ENCODE measurements around the gene ZNF787. TPM values are rescaled to one million over a fixed set of nuclear protein-coding genes. Genes with fewer than 3 reads are reported as not detected.

Gene ZNF787
- total RNA-seq, 1 donor = 27.5 TPM

DNA sequence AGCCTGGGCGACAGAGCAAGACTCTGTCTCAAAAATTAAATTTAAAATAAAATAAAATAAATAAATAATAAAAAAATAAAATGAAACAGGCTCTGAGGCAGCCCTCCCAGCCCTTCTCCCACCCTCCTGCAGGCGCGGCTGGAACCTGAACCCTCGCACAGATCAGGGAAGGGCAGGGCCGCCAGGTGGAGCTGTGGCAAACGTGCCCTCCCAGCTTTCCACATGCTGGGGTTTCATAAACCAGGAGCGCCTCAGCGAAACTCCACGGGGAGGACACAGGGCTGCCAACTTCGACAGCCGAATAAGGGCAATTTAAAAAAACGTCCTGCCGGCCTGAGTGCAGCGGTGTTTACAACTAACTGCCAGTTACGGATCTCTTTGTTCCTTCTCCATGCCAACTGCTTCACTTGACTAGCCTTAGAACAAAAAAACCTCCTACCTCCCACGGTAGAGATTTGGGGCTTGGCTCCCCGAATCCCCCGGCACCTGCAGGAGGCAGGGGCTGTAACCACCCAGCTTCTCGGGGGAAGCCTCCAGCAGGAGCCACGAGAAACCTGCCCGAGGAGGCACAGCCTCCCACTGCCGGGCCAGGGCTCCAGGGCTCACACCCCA is 15.9 kb downstream of the ZNF787 start:
- TF ChIP-seq, protein P1, sequence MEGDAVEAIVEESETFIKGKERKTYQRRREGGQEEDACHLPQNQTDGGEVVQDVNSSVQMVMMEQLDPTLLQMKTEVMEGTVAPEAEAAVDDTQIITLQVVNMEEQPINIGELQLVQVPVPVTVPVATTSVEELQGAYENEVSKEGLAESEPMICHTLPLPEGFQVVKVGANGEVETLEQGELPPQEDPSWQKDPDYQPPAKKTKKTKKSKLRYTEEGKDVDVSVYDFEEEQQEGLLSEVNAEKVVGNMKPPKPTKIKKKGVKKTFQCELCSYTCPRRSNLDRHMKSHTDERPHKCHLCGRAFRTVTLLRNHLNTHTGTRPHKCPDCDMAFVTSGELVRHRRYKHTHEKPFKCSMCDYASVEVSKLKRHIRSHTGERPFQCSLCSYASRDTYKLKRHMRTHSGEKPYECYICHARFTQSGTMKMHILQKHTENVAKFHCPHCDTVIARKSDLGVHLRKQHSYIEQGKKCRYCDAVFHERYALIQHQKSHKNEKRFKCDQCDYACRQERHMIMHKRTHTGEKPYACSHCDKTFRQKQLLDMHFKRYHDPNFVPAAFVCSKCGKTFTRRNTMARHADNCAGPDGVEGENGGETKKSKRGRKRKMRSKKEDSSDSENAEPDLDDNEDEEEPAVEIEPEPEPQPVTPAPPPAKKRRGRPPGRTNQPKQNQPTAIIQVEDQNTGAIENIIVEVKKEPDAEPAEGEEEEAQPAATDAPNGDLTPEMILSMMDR (IDR thresholded peaks at IDR 0.05; ENCODE audit: extremely low read depth, low read depth, low read length) = peak; percentile 56
- no peak overlapping the region for H3K4me3 ChIP-seq (ENCODE audit: insufficient read depth, low read length)
- H3K4me2 ChIP-seq (ENCODE audit: insufficient read depth, low read length) = peak overlapping the region; percentile 5
- H3K4me1 ChIP-seq (ENCODE audit: insufficient read depth, low read length) = peaks cover 12% of the 10 kb centered on the region
- H3K79me2 ChIP-seq (ENCODE audit: insufficient read depth, low read length) = peaks cover 92% of the 10 kb centered on the region
- peaks cover 62% of the 10 kb centered on the region for H4K20me1 ChIP-seq (ENCODE audit: insufficient read depth, low read length)
- no peaks in the 10 kb centered on the region for H3K9me3 ChIP-seq (ENCODE audit: low read depth, low read length)
- no peak overlapping the region for H3K27ac ChIP-seq (ENCODE audit: low read depth, low read length)
- peaks cover 11% of the 10 kb centered on the region for H3K36me3 ChIP-seq (ENCODE audit: insufficient read depth, low read length)
- H3K27me3 ChIP-seq (ENCODE audit: insufficient read depth, low read length) = no peaks in the 10 kb centered on the region
- H2AFZ ChIP-seq (ENCODE audit: low read length) = no peak overlapping the region
- peak; percentile 98 for DNase-seq (ENCODE audit: insufficient read length, low spot score, missing footprints)

DNA sequence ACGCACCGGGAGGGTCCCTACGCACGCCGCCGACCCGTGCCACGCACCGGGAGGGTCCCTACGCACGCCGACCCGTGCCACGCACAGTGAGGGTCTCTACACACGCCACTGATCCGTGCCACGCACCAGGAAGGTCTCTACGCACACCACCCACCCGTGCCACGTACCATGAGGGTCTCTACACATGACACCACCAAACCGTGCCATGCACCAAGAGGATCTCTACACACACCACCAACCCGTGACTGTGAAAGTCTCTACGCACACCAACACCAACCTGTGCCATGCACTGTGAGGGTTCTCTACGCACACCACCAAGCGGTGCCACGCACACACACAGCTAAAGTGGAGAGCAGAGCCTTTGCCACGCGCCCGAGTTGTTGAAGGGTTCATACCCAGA is 16.7 kb downstream of the ZNF787 start:
- TF ChIP-seq, protein P1 (IDR thresholded peaks at IDR 0.05; ENCODE audit: extremely low read depth, low read depth, low read length) = no peak
- Histone ChIP-seq H3K79me2 (ENCODE audit: insufficient read depth, low read length) (peaks cover 92% of the 10 kb centered on the region), H3K4me1 (ENCODE audit: insufficient read depth, low read length) (peaks cover 12% of the 10 kb centered on the region), H3K4me2 (ENCODE audit: insufficient read depth, low read length) (no peak overlapping the region), H3K27ac (ENCODE audit: low read depth, low read length) (no peak overlapping the region), H3K27me3 (ENCODE audit: insufficient read depth, low read length) (no peaks in the 10 kb centered on the region), H3K36me3 (ENCODE audit: insufficient read depth, low read length) (peaks cover 11% of the 10 kb centered on the region), H3K9me3 (ENCODE audit: low read depth, low read length) (no peaks in the 10 kb centered on the region), H2AFZ (ENCODE audit: low read length) (no peak overlapping the region), H4K20me1 (ENCODE audit: insufficient read depth, low read length) (peaks cover 61% of the 10 kb centered on the region), H3K4me3 (ENCODE audit: insufficient read depth, low read length) (no peak overlapping the region)
- DNase-seq (ENCODE audit: insufficient read length, low spot score, missing footprints) = peak; percentile 67

DNA sequence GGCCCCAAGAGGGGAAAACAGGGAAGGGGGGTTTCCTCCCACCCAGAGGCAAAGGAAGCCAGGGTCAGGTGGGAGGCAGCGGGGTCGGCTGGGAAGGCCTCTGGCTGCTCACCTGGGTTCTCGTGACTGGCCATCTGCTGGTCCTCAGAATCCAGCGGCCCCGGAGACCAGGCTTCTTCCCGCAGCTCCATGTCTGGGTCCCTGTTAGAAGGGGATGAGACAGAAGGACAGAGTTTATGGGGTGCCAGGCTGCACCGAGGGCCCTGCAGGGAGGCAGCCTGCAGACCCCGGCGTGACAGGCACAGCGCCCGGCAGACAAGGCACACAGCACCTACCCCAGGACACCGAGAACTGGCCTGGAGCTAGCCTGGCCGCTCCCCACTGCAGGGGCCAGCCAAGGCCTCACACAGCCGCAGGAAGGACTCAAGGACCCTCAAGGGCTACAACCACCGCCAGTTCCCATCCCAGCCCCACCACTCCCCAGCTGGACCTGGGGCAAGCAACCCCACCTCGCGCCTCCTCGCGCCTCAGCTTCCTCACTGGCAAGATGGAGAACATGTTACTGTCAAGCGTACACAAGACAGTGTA is 18.0 kb downstream of the ZNF787 start:
- TF ChIP-seq, protein P1 (IDR thresholded peaks at IDR 0.05; ENCODE audit: extremely low read depth, low read depth, low read length) = no peak
- no peaks in the 10 kb centered on the region for H3K9me3 ChIP-seq (ENCODE audit: low read depth, low read length)
- peak; percentile 87 for DNase-seq (ENCODE audit: insufficient read length, low spot score, missing footprints)
- H3K79me2 ChIP-seq (ENCODE audit: insufficient read depth, low read length) = peaks cover 87% of the 10 kb centered on the region
- H3K4me3 ChIP-seq (ENCODE audit: insufficient read depth, low read length) = no peak overlapping the region
- H3K4me2 ChIP-seq (ENCODE audit: insufficient read depth, low read length) = no peak overlapping the region
- no peaks in the 10 kb centered on the region for H3K27me3 ChIP-seq (ENCODE audit: insufficient read depth, low read length)
- peaks cover 11% of the 10 kb centered on the region for H3K36me3 ChIP-seq (ENCODE audit: insufficient read depth, low read length)
- no peak overlapping the region for H3K27ac ChIP-seq (ENCODE audit: low read depth, low read length)
- H2AFZ ChIP-seq (ENCODE audit: low read length) = no peak overlapping the region
- H3K4me1 ChIP-seq (ENCODE audit: insufficient read depth, low read length) = no peaks in the 10 kb centered on the region
- H4K20me1 ChIP-seq (ENCODE audit: insufficient read depth, low read length) = peaks cover 49% of the 10 kb centered on the region

- DNase-seq (ENCODE audit: insufficient read length, low spot score, missing footprints) = peak; percentile 78
- TF ChIP-seq, protein P1 (IDR thresholded peaks at IDR 0.05; ENCODE audit: extremely low read depth, low read depth, low read length) = no peak
- no peaks in the 10 kb centered on the region for H3K4me1 ChIP-seq (ENCODE audit: insufficient read depth, low read length)
- peaks cover 86% of the 10 kb centered on the region for H3K79me2 ChIP-seq (ENCODE audit: insufficient read depth, low read length)
- H3K27ac ChIP-seq (ENCODE audit: low read depth, low read length) = no peak overlapping the region
- no peak overlapping the region for H2AFZ ChIP-seq (ENCODE audit: low read length)
- H3K9me3 ChIP-seq (ENCODE audit: low read depth, low read length) = no peaks in the 10 kb centered on the region
- H3K4me2 ChIP-seq (ENCODE audit: insufficient read depth, low read length) = no peak overlapping the region
- H4K20me1 ChIP-seq (ENCODE audit: insufficient read depth, low read length) = peaks cover 44% of the 10 kb centered on the region
- H3K4me3 ChIP-seq (ENCODE audit: insufficient read depth, low read length) = no peak overlapping the region
- no peaks in the 10 kb centered on the region for H3K27me3 ChIP-seq (ENCODE audit: insufficient read depth, low read length)
- H3K36me3 ChIP-seq (ENCODE audit: insufficient read depth, low read length) = peaks cover 15% of the 10 kb centered on the region
Measured at GRCh38 chr19:56101746-56102535, 19.2 kb downstream of the ZNF787 start.

Measured in osteoblast (primary cell).